GM18907 (cell line): ENCODE data around the gene ITGAD.

ENCODE experiments used
- ATAC-seq: cut with Tn5 transposase; IDR thresholded peaks from one replicate; pipeline ENCODE4 v1.9.1; 2021; ENCODE audit warnings: mild to moderate bottlenecking, moderate library complexity; ENCODE audit not compliant: unreplicated experiment

The ITGAD gene

DNA sequence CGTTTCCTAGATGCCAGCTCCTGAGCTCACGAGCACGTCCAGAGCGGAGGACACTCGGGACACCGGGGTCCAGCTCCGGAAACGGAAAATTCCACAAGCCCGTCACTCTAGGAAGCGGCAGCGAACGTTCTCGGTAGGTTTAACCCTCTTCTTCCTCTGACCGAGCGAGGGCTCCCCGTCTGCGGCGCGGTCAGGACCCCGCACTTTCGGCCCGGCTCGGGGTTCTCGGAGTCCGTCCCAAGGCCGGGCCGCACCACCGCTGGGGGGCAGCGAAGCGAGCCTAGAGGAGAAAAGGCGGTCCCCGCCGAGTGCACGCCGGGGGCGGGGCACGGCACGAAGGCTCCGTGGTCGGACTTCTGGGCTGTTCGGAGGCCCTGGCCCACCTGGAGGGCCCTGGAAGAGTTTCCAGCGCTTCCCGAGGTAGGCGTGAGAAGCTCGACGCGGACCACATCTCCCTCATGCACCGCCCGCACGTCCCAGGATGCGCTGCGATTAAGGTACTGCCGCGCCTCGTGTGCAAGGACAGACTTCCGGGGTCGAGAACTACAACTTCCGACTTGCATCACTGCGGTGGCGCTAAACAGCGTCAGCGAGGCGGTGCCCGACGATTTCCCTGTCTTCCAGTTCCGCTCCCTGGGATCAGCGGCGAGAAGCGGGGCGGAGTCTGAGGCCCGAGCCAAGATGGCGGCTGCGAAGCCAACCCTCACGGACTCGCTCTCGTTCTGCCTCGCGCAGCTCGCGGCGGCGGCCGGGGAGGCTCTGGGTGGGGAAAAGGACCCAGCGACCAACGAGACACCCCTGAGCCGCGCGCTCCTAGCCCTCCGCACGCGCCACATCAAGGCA, 65.9 kb downstream of the ITGAD start, which contains the start of gene ARMC5:
TSS of gene ARMC5 (plus strand) at position 658 of the 843 bp plus-strand sequence. CDS start at position 682, 24 bp downstream.
- peak; percentile 82 for ATAC-seq

DNA sequence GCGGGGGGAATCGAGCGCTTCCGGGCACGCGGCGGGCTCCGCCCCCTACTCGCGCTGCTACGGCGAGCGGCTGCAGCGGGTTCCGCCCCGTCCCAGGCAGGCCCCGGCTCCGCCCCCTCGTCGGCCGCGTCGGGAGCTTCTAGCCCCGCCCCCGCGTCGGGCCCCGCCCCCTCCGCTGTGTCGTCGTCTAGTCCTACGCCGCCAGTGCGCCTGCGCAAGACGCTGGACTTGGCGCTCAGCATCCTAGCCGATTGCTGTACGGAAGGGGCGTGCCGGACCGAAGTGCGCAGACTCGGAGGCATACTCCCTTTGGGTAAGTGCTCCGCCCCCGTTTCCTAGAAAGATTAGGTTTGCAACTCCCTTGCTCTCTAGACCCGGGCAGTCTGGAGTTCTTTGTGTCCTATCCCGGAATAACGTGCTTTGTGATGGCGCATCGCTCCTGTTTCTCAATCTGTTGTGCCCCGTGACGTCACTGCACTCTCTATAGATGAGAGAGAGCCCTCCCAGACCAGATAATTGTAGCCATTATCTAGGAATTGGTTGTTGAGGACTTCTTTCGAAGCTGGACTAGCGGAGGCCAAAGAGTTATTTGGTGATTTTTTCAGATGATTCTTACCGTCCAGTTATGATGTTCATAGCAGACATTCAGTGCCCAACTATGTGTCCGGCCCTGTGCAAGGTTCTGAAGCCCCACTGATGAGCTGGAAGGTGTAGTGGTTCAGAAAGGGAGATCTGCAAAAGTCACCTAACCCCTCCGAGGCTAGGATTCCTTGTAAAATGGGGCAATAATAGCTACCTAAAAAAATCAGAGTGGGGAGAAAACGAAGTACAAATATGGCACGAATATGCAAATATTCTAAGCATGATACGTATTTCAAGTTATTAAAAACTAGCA, 66.8 kb downstream of the ITGAD start:
- peak; percentile 74 for ATAC-seq

DNA sequence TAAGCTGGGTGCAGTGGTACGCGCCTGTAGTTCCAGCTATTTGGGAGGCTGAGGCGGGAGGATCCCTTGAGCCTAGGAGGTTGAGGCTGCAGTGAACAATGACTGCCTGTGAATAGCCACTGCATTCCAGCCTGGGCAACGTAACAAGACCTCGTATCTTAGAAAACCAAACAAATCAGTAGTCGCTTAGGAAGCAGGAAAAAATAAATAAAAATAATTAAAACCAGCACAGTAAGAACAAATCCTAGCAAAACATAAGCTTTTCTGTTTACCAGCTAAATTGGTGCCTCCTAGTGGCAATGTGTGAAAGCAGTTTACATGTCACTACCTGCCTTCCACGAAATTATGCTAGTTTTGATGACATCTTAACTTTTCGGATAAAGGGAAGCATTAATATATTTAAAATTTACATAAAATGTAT, 67.5 kb downstream of the ITGAD start:
- ATAC-seq = no peak

DNA sequence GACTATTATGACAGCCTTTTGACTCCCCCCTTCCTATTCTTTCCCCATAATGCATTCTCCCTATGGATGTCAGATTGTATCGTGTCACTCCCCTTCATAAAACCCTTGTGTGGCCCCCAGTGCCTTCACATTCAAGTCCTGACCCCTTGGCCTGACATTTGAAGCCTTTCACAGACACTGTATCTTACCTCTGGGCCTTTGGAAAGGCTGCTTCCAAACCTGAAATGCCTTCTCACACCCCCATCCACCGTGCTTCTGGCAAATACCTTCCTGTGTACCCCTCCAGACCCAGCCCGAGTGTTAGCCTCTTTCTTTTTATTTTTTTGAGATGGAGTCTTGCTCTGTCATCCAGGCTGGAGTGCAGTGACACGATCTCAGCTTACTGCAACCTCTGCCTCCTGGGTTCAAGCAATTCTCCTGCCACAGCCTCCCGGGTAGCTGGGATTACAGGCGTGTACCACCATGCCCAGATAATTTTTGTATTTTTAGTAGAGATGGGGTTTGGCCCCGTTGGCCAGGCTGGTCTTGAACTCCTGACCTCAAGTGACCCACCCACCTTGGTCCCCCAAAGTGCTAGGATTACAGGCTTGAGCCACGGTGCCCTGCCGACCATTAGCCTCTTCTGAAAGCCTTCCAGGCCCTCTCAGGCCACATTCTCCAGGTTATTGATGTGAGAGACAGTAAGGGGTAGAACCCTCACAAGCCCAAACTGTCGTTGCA, 68.2 kb downstream of the ITGAD start:
- ATAC-seq = no peak

DNA sequence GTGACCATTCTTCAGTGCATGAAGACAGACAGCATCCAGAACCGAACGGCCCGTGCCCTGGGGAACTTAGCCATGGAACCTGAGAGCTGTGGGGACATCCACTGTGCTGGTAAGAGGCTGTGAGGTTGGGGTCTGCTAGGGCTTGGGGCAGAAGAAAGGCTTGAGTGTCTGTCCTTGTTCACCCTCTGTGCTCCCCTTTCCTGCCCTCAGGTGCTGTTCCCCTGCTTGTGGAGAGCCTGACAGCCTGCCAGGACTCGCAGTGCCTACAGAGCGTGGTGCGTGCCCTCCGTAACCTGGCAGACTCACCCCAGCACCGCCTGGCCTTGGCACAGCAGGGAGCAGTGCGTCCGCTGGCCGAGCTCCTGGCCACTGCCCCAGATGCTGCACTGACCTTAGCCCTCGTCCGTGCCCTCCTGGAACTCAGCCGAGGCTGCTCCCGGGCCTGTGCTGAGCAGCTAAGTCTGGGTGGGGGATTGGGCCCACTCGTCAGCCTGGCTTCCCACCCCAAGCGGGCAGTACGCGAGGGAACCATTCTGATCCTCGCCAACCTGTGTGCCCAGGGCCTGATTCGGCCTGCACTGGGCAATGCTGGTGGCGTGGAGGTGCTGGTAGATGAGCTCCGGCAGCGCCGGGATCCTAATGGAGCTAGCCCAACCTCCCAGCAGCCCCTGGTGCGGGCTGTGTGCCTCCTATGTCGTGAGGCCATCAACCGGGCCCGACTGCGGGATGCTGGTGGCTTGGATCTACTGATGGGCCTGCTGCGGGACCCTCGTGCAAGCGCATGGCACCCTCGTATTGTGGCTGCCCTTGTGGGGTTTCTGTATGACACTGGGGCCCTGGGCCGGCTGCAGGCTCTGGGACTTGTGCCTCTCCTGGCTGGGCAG, 69.0 kb downstream of the ITGAD start:
- ATAC-seq = no peak

DNA sequence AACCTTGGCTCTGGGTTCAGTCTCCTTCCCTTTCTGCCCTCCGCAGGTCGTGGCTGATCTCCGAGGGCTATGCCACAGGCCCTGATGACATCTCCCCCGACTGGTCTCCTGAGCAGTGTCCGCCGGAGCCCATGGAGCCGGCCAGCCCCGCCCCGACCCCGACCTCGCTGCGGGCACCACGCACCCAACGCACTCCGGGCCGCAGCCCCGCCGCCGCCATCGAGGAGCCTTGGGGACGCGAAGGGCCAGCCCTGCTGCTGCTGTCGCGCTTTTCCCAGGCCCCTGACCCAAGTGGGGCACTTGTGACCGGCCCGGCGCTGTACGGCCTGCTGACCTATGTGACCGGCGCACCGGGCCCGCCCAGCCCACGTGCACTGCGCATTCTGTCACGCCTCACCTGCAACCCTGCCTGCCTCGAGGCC, 71.2 kb downstream of the ITGAD start:
- ATAC-seq = no peak

DNA sequence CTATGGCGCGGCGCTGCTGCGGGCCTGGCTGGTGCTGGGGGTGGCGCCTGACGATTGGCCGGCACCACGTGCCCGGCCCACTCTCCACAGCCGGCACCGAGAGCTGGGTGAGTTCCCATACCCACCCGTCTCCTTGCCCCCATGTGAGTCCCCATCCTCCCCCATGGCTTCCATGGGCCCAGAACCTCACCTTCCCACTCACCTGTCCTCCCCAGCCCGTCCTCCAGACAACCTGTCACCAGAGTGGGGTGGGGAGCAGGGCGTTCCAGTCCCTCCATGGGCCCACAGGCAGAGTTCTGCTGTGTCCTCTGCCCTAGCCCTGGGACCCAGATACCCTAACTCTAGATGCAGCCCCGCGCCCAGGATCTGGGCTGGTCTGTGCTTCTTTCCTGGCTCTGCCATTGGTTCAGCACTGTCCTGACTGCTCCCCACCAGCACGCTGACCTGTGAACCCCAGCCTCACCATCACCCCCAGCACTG, 71.7 kb downstream of the ITGAD start:
- no peak for ATAC-seq

DNA sequence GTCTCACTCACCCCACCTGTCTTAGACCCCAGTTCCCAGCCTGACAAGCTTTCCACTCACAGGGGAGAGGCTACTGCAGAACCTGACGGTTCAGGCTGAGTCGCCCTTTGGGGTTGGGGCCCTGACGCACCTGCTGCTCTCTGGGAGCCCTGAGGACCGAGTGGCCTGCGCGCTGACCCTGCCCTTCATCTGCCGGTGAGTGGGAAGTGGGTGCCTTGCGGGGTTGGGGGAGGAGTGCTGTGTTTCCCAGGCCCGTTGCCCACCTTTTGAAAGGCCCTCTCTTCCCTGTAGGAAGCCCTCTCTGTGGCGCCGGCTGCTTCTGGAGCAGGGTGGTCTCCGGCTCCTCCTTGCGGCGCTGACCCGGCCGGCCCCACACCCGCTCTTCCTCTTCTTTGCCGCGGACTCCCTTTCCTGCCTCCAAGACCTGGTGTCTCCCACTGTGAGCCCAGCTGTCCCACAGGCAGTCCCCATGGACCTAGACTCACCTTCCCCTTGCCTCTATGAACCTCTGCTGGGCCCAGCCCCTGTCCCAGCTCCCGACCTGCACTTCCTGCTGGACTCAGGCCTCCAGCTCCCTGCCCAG, 72.7 kb downstream of the ITGAD start:
- no peak for ATAC-seq

DNA sequence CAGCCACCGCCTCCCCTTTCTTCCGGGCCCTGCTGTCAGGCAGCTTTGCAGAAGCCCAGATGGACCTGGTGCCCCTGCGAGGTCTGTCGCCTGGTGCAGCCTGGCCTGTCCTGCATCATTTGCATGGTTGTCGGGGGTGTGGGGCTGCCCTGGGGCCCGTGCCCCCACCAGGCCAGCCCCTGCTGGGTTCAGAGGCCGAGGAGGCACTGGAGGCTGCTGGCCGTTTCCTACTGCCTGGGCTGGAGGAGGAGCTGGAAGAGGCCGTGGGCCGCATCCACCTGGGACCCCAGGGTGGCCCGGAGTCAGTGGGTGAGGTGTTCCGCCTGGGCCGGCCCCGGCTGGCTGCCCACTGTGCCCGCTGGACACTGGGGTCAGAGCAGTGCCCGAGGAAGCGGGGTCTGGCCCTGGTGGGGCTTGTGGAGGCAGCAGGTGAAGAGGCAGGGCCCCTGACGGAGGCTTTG, 73.3 kb downstream of the ITGAD start:
- no peak for ATAC-seq

DNA sequence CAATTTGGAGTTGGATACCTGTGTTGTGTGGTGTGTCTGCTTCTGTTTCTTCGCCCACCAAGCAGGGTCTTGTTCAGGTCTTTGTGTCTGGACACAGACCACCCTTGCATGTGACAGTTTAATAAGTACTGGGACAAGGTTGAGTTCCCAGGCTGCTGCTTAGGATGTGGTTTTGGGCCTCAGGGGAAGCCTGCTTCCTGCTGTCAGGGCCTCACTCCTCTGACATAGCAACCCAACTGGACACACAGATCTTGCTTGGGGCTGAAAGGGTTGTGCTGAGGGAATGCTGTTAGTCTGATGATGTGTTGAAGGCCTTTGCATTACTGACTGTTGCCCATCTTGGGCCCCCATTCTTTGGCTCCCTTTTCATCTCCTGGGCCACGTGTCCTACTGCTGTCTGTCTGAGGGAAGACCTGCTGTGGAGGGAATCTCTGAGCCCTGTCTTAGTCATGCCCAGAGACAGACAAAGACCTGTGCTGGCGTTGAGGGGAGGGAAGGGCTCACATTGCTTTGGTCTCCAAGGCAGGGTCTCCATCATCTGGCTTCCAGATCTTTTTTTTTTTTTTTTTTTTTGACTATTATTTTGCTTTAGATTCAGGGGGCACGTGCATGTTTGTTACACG, 74.1 kb downstream of the ITGAD start:
- ATAC-seq = peak; percentile 67

DNA sequence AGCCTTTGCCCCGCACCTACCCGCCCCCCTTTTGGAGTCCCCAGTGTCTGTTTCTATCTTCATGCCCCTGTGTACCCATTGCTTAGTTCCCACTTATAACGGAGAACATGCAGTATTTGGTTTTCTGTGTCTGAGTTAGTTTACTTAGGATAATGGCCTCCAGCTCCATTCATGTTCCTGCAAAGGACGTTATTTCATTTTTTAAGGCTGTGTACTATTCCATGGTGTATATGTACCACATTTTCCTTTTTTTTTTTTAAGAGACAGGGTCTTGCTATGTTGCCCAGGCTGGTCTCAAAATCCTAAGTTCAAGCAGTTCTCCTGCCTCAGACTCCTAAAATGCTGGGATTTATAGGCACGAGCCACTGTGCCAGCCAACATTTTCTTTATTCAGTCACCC, 74.7 kb downstream of the ITGAD start:
- no peak for ATAC-seq

DNA sequence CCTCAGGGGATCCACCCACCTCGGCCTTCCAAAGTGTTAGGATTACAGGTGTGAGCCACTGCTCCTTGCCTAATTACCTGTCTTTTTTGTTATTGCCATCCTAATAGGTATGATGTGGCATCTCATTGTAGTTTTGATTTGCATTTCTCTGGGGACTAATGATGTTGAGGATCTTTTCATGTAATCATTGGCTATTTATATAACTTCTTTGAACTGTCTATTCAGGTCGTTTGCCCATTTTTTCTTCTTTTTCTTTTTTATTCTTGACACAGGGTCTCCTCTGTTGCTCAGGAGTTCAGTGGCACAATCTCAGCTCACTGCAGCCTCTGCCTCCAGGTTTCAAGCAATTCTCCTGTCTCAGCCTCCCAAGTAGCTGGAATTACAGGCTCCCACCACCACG, 77.5 kb downstream of the ITGAD start:
- ATAC-seq = no peak

DNA sequence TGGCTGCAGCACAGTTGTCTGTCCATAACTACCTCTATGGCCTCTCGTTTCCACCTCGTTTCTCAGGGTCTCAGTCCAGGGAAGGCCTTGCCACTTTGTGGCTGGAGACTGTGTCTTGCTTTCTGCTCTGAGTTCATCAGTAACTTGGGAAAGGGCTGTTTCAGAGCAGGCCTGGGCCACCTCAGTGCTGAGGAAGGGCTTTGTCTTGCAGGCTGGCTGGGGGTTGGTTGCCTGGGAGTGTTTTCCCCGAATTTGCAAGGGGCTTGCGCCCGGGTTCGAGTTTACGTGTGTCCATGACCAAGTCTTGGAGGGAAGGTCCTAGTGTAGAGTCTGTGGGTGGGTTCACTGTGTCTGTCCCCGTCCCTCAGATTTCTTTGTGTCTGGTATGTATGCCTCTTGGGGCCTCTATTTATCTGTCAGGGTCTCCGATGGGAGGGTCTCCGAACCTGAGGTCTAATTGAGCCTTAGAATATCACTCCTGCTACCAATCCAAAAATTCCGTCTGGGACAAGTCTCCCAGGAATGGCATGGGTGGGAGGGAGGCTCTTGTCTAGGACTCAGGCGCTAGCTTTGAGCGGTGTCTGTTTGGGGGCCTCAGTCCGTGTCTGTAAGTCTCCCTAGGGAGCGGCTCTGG, 78.2 kb downstream of the ITGAD start:
- no peak for ATAC-seq

DNA sequence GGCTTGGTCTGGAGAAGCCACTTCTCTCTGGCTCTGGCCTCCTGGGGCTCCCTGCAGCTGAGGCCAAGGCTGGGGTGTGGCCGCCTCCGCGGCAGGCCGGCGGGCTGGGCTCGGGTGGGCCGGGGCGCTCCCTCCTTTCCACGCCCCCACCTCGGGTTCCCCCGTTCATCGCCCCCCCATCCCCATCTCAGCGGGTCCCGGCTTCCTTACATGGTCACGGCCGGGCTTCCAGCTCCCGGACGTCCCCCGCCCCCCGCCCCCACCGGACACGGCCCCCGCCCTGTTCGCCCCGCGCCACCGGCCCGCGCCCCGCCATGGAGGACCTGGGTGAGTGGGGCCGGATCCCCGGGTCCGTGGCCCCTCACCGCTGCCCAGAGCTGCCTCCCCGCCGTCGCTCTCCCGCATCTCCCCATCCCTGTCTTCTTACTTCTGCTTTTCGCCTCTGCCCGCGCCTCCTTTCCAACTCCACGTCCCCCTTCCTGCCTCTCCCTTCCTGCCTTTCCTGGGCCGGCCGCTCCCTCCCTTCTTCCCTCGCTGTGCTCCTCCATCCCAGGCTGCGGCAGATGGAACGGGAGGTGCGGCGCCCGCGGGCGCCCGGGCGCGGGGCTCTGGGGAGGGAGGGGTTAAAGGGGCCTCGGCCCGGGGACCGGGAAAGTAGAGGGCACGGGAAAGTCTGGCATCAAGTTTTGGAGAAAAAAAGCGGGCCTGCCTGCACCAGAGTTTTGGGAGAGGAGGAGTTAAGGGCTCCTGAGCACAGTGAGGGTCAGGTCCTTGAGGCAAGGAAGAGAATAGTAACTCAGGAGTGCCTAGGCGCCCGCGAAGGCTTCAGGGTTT, 79.0 kb downstream of the ITGAD start, which contains the start of gene TGFB1I1:
TSS of gene TGFB1I1 (plus strand) at position 278 of the 834 bp plus-strand sequence. CDS start at position 315, 37 bp downstream.
- ATAC-seq = no peak

DNA sequence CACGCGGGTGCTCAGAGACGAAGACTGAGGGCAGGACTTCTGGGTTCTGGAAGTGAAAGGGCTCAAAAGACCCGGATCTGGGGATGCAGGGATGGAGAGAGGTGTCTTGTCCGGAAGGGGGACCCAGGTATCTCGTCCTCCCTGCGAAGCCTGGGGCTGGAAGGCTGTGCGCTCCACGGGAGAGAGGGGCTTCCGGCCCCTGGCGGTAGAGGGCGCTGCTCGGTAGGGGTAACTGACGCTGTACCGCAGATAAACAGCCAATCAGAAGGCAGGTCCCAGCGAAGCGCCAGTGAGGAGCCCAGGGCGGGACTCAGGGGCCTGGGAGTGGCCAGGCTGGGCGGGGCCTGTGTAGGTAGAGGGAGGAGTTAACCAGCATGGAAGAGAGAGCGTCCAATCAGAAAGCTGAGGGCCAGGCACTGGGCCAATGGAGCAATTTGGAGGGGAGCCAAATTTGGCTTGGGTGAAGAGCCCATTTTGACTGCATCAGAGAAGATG, 79.6 kb downstream of the ITGAD start:
- ATAC-seq = no peak

DNA sequence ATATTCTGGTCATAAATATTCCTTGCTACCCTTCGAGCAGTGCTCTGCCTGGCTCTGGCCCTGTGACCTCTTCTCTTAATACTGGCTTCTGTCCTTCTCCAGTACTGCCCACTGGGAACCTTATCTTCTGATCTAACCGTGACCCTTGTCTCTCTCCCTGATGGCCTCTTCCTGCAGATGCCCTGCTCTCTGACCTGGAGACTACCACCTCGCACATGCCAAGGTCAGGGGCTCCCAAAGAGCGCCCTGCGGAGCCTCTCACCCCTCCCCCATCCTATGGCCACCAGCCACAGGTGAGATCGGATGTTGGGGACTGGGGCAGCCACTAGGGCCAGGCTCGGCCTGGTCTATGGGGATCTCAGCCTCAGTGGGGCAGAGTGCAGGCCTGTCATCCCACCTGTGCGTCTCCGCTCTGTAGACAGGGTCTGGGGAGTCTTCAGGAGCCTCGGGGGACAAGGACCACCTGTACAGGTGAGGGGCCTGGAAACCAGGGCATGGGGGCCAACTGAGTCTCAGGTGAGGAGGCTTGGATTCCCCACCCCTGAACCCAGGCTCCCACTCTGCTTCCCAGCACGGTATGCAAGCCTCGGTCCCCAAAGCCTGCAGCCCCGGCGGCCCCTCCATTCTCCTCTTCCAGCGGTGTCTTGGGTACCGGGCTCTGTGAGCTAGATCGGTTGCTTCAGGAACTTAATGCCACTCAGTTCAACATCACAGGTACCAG, 80.3 kb downstream of the ITGAD start:
- ATAC-seq = no peak
